ENCODE data around the gene CLCN6. TPM values are rescaled to one million over a fixed set of nuclear protein-coding genes. Genes with fewer than 3 reads are reported as not detected.

CLCN6 gene
- total RNA-seq, 1 donor from 2014 or later = 94.3 TPM

DNA sequence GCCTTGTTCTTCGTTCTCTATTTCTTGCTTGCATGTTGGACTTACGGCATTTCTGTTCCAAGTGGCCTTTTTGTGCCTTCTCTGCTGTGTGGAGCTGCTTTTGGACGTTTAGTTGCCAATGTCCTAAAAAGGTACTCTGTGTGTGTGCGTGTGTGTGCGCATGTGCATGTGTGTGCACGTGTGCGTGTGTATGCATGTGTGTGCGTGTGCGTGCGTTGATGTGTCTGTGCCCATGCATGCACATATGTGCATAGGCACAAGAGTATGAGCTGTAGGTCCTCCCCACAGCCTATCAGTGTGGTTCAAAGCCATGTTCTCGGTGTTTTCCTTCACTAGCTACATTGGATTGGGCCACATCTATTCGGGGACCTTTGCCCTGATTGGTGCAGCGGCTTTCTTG lies 27.9 kb downstream of the CLCN6 start:
- Mint-ChIP-seq H3K4me3 (ENCODE audit: unreplicated experiment) (no peak overlapping the region), H3K4me1 (ENCODE audit: low read depth, unreplicated experiment) (no peaks in the 10 kb centered on the region), H3K27me3 (ENCODE audit: unreplicated experiment) (peaks cover 5% of the 10 kb centered on the region), H3K27ac (ENCODE audit: unreplicated experiment) (no peak overlapping the region), H3K9me3 (ENCODE audit: unreplicated experiment) (peaks cover 3% of the 10 kb centered on the region), H3K36me3 (ENCODE audit: unreplicated experiment) (peaks cover 4% of the 10 kb centered on the region)
- DNase-seq = no peak
- TF ChIP-seq, protein P1, sequence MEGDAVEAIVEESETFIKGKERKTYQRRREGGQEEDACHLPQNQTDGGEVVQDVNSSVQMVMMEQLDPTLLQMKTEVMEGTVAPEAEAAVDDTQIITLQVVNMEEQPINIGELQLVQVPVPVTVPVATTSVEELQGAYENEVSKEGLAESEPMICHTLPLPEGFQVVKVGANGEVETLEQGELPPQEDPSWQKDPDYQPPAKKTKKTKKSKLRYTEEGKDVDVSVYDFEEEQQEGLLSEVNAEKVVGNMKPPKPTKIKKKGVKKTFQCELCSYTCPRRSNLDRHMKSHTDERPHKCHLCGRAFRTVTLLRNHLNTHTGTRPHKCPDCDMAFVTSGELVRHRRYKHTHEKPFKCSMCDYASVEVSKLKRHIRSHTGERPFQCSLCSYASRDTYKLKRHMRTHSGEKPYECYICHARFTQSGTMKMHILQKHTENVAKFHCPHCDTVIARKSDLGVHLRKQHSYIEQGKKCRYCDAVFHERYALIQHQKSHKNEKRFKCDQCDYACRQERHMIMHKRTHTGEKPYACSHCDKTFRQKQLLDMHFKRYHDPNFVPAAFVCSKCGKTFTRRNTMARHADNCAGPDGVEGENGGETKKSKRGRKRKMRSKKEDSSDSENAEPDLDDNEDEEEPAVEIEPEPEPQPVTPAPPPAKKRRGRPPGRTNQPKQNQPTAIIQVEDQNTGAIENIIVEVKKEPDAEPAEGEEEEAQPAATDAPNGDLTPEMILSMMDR (IDR thresholded peaks at IDR 0.05; ENCODE audit: partially characterized antibody, unreplicated experiment) = no peak

DNA sequence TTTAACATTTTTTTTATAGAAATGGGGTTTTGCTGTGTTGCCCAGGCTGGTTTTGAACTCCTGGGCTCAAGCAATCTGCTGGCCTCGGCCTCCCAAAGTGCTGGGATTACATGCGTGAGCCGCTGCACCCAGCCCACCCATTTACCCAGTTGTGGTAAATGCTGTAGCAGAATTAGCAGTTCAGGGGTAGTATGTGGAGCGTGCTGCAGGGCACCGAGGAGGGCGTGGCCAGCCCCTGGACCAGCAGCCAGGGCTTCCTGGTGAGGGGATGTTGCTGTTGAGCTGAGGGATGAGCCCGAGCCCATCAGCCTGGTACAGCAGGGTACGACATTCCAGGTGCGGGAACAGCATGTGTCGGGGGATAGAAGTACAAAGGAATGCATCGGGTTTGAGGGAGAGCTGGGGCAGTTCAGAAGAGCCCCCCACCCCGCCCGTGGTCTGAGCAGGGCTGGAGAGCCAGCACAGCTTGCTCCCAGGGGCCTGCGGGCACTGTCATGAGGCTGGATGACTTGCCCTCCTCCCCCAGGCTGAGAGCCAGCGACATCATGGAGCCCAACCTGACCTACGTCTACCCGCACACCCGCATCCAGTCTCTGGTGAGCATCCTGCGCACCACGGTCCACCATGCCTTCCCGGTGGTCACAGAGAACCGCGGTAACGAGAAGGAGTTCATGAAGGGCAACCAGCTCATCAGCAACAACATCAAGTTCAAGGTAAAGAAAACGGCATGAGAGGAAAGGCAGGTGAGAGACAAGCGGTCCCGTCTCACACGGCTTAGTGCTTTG lies 29.6 kb downstream of the CLCN6 start:
- Mint-ChIP-seq H3K4me3 (ENCODE audit: unreplicated experiment) (no peak overlapping the region), H3K9me3 (ENCODE audit: unreplicated experiment) (peaks cover 4% of the 10 kb centered on the region), H3K27me3 (ENCODE audit: unreplicated experiment) (peaks cover 8% of the 10 kb centered on the region), H3K36me3 (ENCODE audit: unreplicated experiment) (peaks cover 5% of the 10 kb centered on the region), H3K4me1 (ENCODE audit: low read depth, unreplicated experiment) (no peaks in the 10 kb centered on the region), H3K27ac (ENCODE audit: unreplicated experiment) (peak overlapping the region; percentile 9)
- no peak for DNase-seq
- TF ChIP-seq, protein P1 (IDR thresholded peaks at IDR 0.05; ENCODE audit: partially characterized antibody, unreplicated experiment) = no peak

DNA sequence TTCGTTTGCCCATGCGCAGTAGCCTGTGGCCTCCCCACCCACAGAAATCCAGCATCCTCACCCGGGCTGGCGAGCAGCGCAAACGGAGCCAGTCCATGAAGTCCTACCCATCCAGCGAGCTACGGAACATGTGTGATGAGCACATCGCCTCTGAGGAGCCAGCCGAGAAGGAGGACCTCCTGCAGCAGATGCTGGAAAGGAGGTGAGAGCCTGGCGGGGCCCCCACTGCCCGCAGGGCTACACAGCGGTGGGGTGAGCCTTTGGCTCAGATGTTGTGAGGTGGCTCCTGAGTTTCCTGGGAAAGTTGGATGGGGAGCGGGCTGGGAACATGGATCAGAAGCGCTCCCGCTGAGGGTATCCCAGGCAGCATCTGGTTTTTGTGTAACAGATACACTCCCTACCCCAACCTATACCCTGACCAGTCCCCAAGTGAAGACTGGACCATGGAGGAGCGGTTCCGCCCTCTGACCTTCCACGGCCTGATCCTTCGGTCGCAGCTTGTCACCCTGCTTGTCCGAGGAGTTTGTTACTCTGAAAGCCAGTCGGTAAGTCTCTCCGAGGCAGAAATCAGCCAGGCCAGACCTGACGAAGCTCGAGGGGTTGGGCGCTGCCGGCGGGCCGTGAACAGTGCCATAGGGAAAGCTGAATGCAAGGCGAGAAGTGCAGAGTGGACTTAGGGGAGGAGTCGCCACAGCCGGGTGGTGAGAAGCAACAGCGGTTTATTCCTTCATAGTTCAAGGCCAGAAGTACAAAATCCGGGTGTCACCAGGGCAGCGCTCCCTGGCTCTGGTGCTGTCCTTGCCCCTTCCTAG lies 31.2 kb downstream of the CLCN6 start:
- Mint-ChIP-seq H3K4me3 (ENCODE audit: unreplicated experiment) (no peak overlapping the region), H3K36me3 (ENCODE audit: unreplicated experiment) (peaks cover 5% of the 10 kb centered on the region), H3K4me1 (ENCODE audit: low read depth, unreplicated experiment) (no peaks in the 10 kb centered on the region), H3K27me3 (ENCODE audit: unreplicated experiment) (peaks cover 8% of the 10 kb centered on the region), H3K27ac (ENCODE audit: unreplicated experiment) (no peak overlapping the region), H3K9me3 (ENCODE audit: unreplicated experiment) (peaks cover 4% of the 10 kb centered on the region)
- no peak for DNase-seq
- TF ChIP-seq, protein P1 (IDR thresholded peaks at IDR 0.05; ENCODE audit: partially characterized antibody, unreplicated experiment) = no peak

GRCh38 chr1:11837767-11838348 lies 31.9 kb downstream of the CLCN6 start:
- peaks cover 4% of the 10 kb centered on the region for H3K9me3 Mint-ChIP-seq (ENCODE audit: unreplicated experiment)
- no peaks in the 10 kb centered on the region for H3K4me1 Mint-ChIP-seq (ENCODE audit: low read depth, unreplicated experiment)
- H3K4me3 Mint-ChIP-seq (ENCODE audit: unreplicated experiment) = no peak overlapping the region
- H3K27me3 Mint-ChIP-seq (ENCODE audit: unreplicated experiment) = peaks cover 8% of the 10 kb centered on the region
- H3K27ac Mint-ChIP-seq (ENCODE audit: unreplicated experiment) = no peak overlapping the region
- DNase-seq = no peak
- peaks cover 5% of the 10 kb centered on the region for H3K36me3 Mint-ChIP-seq (ENCODE audit: unreplicated experiment)
- TF ChIP-seq, protein P1 (IDR thresholded peaks at IDR 0.05; ENCODE audit: partially characterized antibody, unreplicated experiment) = no peak
